Measurements from ENCODE around the gene IRF5.
"Not testable (repeated sequence)": the region's sequence is repeated elsewhere in the genome, so short reads cannot be mapped to it uniquely, and the experiment has no call there.

IRF5 gene

DNA sequence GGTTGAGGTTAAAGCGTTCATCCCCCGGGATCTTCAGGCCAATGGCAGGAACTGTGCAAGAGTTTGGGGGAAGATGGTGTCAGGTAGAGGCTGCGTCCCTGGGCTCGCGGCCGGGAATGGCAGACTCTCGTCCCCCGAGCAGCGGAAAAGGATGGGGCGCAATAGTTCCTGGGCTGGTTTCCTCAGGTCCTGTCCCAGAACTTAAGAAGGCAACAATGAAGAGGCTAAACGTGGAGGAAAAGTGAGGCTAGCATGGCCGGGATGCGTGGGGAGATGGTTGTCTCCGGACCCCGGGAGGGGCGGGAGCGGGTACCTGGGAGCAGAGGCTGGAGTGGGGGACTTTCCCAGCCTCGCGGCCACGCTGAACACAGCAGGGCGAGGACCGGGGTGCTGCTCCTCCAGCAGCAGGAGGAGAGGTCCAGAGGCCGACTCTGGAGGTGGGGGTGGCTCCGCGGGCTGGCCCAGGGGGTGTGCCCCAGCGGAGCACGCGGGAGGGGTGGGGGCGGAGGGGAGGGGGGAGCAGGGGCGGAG, 882 bp downstream of the IRF5 start:
- DNase-seq: peak; percentile 63

DNA sequence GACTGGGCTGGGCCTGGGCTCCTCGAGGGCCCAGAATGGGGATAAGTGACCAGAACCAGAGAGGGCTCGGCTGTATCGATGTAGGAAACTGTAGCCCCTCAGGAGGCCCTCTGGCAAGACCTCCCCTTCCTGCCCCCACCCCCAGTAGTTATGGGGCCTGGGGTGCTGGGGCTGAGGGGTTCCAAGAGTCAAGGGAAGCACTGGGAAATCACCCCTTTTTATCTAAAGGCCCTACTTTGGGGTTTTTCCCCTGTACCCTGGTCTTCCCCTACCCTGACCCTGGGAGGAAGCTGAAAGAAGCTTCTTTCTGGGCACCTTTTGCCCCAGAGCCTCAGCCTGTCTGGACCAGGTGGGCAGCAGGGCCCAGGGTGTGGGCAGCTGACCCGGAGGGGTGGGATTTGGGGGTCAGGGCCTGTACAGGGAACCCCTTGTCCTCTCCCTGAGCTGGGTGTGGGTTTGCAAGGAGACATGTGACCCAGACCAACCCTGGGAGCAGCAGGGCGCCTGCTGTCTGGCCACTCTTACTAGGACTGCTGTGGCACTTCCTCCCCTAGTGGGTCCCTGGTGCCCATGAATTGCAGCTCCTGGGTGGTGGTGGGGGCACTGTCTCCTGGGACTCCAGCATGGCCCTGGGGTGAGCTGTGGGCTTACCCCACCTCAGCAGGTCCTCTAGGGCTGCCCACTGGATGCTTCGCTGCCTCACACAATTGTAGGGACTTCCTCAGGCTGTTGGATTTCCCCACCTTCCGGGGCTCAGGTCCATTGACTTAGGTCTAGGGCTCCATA, 1.5 kb downstream of the IRF5 start:
- DNase-seq: no peak

- no peak for DNase-seq
Observed at GRCh38 chr7:128939861-128940410, 2.2 kb downstream of the IRF5 start.

GRCh38 chr7:128940494-128941322, 3.0 kb downstream of the IRF5 start:
- no peak for DNase-seq

GRCh38 chr7:128941323-128941890, 3.7 kb downstream of the IRF5 start:
- DNase-seq: no peak

GRCh38 chr7:128941946-128942526, 4.3 kb downstream of the IRF5 start:
- no peak for DNase-seq

DNA sequence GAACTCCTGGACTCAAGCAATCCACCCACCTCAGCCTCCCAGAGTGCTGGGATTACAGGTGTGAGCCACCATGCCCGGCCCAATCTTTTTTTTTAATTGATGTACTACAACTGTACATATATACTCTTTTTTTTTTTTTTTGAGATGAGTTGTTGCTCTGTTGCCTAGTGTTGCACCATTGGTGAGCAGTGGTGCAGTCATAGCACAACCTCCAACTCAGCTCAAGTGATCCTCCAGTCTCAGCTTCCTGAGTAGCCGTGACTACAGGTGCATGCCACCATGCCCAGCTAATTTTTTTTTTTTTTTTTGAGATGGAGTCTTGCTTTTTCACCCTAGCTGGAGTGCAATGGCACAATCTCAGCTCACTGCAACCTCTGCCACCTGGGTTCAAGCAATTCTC, 5.5 kb downstream of the IRF5 start:
- not testable (repeated sequence) for DNase-seq

GRCh38 chr7:128944487-128945236, 6.9 kb downstream of the IRF5 start:
- DNase-seq: no peak

DNA sequence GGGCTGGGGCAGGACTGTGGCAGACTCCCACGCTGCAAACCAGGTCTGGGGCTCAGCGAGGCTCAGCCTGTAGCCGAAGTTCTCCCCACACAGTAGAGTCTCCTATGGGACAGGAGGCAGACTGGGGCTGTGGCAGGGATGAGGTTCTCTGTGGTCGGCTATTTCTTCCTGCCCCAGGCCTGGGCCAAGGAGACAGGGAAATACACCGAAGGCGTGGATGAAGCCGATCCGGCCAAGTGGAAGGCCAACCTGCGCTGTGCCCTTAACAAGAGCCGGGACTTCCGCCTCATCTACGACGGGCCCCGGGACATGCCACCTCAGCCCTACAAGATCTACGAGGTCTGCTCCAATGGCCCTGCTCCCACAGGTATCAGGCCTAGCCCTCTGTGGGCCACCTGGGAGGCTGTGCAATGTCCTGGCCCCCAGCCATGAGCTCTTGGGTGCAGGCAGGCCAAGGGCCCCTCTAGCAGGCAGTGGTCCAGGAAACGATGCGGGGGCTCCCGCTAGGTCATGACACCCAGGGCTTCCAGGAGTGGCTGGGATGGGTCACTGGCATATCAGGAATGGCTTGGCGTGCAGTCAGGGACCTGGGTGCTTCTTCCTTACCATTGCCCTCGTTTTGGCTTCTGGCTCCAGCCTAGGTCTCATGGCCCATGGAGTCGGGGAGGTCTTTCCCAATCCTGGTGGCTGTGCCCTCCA, 8.1 kb downstream of the IRF5 start:
- DNase-seq: no peak

DNA sequence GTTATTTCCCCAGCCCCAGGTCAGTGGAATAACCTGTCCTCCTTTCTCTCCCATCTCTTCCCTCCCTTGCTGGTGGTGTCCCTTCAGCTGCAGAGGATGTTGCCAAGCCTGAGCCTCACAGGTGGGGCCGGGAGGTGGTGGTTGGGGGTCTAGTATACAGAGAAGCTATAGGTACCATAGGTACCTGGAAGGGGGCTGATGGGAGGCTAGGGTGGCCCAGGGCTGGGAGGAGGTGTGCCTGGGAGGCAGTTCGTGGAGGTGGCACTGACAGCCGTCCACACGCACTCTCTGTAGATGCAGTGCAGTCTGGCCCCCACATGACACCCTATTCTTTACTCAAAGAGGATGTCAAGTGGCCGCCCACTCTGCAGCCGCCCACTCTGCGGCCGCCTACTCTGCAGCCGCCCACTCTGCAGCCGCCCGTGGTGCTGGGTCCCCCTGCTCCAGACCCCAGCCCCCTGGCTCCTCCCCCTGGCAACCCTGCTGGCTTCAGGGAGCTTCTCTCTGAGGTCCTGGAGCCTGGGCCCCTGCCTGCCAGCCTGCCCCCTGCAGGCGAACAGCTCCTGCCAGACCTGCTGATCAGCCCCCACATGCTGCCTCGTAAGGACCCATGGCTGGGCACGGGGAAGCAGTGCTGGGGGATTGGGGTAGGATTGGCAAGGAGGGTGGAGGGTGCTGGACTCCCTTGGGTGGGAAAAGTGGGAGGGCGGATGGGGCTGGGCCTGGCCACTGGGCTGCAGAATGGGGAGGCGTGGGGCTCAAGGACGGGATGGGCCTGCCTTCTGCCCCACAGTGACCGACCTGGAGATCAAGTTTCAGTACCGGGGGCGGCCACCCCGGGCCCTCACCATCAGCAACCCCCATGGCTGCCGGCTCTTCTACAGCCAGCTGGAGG, 9.5 kb downstream of the IRF5 start:
- no peak for DNase-seq

DNA sequence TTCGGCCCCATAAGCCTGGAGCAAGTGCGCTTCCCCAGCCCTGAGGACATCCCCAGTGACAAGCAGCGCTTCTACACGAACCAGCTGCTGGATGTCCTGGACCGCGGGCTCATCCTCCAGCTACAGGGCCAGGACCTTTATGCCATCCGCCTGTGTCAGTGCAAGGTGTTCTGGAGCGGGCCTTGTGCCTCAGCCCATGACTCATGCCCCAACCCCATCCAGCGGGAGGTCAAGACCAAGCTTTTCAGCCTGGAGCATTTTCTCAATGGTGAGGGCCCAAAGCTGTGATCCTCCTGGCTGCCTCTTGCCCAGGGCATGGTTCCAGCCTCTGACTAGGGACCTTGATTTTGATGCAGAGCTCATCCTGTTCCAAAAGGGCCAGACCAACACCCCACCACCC, 10.1 kb downstream of the IRF5 start:
- no peak for DNase-seq

DNA sequence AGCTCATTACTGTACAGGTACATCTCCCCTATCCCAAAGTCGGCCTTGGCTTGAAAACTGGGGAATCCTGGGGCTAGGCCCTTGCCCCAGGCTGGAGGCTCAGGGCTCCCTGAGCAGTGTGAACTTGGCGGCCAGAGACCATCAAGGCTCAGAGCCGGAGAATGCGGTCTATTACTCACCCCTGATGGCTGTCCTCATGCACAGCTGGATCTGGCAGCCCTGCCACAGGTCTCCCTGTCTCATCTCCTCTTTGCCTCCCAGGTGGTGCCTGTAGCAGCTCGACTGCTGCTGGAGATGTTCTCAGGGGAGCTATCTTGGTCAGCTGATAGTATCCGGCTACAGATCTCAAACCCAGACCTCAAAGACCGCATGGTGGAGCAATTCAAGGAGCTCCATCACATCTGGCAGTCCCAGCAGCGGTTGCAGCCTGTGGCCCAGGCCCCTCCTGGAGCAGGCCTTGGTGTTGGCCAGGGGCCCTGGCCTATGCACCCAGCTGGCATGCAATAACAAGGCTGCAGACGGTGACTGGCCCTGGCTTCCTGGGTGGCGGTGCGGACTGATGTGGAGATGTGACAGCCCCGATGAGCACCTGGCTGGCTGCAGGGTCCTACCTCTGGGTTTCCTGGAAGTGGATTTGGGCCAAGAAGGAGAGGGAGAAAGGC, 10.7 kb downstream of the IRF5 start:
- no peak for DNase-seq

DNA sequence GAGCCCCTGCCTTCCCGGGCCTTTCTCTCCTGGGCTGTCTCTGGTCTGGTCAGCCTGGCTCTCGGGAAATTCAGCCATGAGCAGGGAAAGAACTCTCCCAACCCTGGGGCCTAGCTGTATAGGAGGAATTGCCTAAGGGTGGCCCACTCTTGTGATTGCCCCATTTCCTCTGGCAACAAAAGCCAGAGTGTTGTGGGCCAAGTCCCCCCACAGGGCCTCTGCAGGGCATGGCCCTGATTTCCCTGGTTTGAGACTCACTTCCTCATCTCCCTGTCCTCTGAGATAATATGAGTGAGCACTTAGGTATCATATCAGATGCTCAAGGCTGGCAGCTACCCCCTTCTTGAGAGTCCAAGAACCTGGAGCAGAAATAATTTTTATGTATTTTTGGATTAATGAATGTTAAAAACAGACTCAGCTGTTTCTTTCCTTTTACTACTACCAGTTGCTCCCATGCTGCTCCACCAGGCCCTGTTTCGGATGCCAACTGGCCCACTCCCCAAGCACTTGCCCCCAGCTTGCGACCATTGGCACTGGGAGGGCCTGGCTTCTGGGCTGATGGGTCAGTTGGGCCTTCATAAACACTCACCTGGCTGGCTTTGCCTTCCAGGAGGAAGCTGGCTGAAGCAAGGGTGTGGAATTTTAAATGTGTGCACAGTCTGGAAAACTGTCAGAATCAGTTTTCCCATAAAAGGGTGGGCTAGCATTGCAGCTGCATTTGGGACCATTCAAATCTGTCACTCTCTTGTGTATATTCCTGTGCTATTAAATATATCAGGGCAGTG, 11.4 kb downstream of the IRF5 start:
- no peak for DNase-seq

GRCh38 chr7:128951296-128951695, 13.6 kb downstream of the IRF5 start:
- DNase-seq: no peak

DNA sequence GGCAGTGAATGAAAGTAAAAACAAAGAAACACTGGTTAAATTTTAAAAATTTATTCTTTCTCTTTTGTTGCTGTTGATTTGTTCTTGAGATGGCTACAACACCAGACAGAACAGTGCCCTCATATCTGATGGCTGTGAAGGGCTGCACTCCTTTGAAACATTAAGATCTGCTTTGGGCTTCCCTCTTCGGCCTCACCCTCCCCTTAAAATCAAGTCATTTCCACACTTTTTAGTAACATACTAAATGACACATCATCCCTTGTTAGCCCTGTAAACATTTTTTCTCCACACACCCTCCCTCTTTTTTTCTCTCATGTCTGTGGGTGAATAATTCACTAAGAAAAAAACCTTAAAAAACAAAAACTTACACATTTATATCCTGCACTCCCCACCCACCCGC, 16.4 kb downstream of the IRF5 start:
- no peak for DNase-seq

DNA sequence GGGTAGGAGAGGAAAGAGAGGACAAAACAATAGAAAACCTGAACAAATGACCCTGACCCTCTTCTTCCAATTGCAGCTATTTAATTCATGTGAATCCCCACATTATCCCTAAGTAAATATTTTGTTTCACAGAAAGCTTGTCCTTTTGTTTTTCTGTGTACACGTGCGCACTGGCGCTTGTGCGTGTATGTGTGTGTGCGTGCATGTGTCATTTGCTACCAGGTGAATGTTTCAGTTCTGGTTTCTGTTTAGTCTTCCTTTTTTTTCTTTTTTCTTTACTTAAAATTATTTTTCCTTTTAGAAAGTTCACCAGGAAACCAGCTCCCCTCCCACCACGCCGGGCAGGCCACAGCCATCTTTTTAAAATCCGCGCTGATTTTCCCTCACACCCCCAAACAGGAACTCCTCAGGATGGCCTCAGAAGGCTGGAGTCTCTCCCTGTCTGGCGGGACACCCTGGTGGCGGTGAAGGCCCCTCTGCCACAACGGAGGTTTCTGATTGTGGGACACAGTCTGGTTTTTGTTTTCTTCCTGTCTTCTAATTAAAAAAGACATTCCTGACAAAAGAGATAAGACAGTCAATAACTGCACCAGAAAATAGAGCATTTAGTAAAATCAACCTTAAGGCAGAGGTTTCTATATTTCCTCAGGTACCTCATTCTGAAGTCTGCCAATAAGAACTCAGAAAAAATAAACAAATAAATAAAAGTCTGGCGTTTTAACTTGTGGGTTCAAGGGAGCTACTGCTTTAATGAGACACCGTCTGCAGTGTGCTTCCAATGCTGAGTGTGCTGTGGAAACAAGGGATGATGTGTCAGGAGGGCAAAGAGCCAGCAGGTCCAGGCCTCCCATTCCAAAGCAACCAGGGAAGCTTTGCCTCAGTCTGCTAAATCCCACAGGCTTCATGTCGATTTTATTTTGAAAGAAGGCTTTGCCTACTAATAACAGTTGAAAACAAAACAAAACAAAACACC, 17.4 kb downstream of the IRF5 start:
- no peak for DNase-seq

- no peak for DNase-seq
Observed at GRCh38 chr7:128955981-128956380, 18.3 kb downstream of the IRF5 start.
